Ovary (tissue), 9 donors: ENCODE data around the gene ARHGDIB. TPM values are rescaled to one million over a fixed set of nuclear protein-coding genes. Genes with fewer than 3 reads are reported as not detected.

Experiments
- DNase-seq, 5 donors: peaks; one replicate each; pipeline ENCODE4 v3.0.0-alpha.2; 2019 to 2020
- H3K27ac ChIP-seq, 2 donors: fragments of 200-600 bp; one replicate each; pipeline versions ENCODE4 v1.5.1 to v1.8.0; 2019 to 2022
- H3K27me3 ChIP-seq: fragments of 200-600 bp; one replicate; pipeline ENCODE4 v1.8.0; 2022
- H3K36me3 ChIP-seq: fragments of 200-600 bp; sonication (generic); one replicate; pipeline ENCODE4 v1.5.1; 2019
- H3K4me1 ChIP-seq: one replicate; pipeline ENCODE4 v1.8.1; 2013; ENCODE audit warnings: mild to moderate bottlenecking, moderate library complexity; ENCODE audit not compliant: insufficient read depth
- H3K4me3 ChIP-seq: fragments of 200-600 bp; sonication (generic); one replicate; pipeline ENCODE4 v1.5.1; 2017
- H3K9me3 ChIP-seq, 2 donors: fragments of 200-600 bp in 1 of 2; sonication (generic) in 1 of 2; one replicate each; pipeline versions ENCODE4 v1.5.1 to v1.8.1; 2013 to 2019; ENCODE audit warnings: mild to moderate bottlenecking in 1 of 2, moderate library complexity in 1 of 2
- EP300 ChIP-seq: sonication (generic); formaldehyde crosslinking; IDR thresholded peaks from one replicate; pipeline ENCODE4 v1.6.1; 2017; ENCODE audit warnings: antibody characterized with exemption
- POLR2A ChIP-seq: fragments of 450-650 bp; IDR thresholded peaks from one replicate; pipeline ENCODE4 v1.6.1; 2017; ENCODE audit warnings: antibody characterized with exemption, mild to moderate bottlenecking, moderate library complexity
- WGBS, 3 donors: extraction: QIAGEN DNeasy Blood & Tissue Kit in 1 of 3; methylation state at CpG; one replicate each; pipeline versions ENCODE4 v1.1.5 to v1.1.7; 2013 to 2017; 5-methylcytosine and 5-hydroxymethylcytosine counted together
- intact Hi-C, 4 donors: fragments of 100-400 bp; cut with DNase I; formaldehyde crosslinking; loops; one replicate each; pipeline versions ENCODE4 v1.11.0 to v1.15.1; 2022 to 2023
- polyA plus RNA-seq, 2 donors: library from polyadenylated mRNA; stranded (reverse); fragments of 200-250 nt in 1 of 2; fragments of 350-450 nt in 1 of 2; fragmentation: Illumina TruSeq in 1 of 2; extraction: RNeasy Lipid Tissue Mini Kit (QIAGEN cat#74804) in 1 of 2; gene quantifications; one replicate each; pipeline ENCODE4 v1.2.3, GENCODE V29; 2013 to 2014
- total RNA-seq, 7 donors: library from RNA; depleted of rRNA in 2 of 7; stranded (reverse); fragments of >200 nt in 2 of 7; fragmentation: NEBNext Ultra II Directional in 3 of 7; extraction: Animal tissue kit (Norgen Biotek cat#: 25700) in 3 of 7; gene quantifications; one replicate each; pipeline versions ENCODE4 v1.1.0 to v1.2.4, GENCODE V29; 2016 to 2023
- TF ChIP-seq, protein P1 (sequence below), 3 donors: fragments of 450-650 bp in 2 of 3; fragments of 200-600 bp in 1 of 3; IDR thresholded peaks; one replicate each; pipeline versions ENCODE4 v1.5.1 to v1.8.0; 2016 to 2022; ENCODE audit warnings: antibody characterized with exemption in 3 of 3, mild to moderate bottlenecking in 1 of 3
- donor health status: DM: no; HTN: no; CAD: no; lungs with moderate emphysema.
- donor health status: DM: no; HTN: no; CAD: no.
- donor health status: Bipolar disorder and iron deficiency.
- donor health status: DM: yes; HTN: yes; CAD: no.
- donor health status: DM: no; HTN: no; CAD: no.
- donor health status: DM: yes; HTN: yes; CAD: no.

ARHGDIB gene
- total and polyA plus RNA-seq, 9 donors: 16.0 to 212 (median 36.6) TPM

DNA sequence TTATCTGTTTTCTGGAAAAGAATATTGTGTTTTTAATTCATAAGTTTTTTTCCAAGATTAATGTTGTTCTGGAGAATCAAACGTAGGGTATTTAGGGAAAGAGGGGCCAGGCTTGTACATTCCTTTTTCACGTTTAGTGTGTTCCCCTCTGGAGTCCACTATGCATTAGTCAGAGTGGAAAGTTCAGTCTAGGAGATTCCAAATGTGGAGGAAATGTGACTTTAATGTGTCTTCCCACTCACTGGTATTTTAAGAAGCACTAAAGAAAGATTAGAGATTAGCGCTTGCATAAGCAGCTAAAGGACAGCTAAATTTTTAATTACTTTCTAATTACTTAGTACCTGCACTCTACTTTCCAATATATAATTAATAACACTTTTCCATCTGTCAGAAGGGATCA lies 7.1 kb upstream of the ARHGDIB start:
- intact Hi-C loops: no loop called here

DNA sequence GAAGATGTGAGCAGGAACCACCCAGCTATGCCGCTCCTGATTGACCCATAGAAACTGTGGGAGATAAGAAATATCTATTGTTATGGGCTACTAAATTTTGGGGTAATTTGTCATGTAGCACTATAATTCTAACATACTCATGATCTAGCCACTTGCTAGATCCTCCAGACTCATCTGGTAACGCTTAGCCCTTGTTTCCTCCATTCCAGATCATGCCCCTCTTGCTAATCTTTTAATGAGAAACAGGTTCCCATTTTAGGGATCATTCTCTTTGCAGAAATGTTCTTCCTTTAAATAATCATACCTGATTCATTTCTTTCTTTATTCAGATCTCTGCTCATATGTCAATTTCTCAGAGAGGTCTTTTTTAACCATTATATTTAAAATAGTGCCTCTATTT lies 3.8 kb upstream of the ARHGDIB start:
- Histone ChIP-seq H3K36me3 (no peaks in the 10 kb centered on the region), H3K27me3 (no peaks in the 10 kb centered on the region), H3K4me3 (no peak overlapping the region), H3K9me3 (no peaks in the 10 kb centered on the region), H3K27ac (no peak overlapping the region), H3K4me1 (peaks cover 2% of the 10 kb centered on the region)
- WGBS, 3 donors: 92 to 97% (median 96%) methylated on average over 2 of the region's 2 CpGs
- TF ChIP-seq EP300: no peak
- TF ChIP-seq, protein P1, sequence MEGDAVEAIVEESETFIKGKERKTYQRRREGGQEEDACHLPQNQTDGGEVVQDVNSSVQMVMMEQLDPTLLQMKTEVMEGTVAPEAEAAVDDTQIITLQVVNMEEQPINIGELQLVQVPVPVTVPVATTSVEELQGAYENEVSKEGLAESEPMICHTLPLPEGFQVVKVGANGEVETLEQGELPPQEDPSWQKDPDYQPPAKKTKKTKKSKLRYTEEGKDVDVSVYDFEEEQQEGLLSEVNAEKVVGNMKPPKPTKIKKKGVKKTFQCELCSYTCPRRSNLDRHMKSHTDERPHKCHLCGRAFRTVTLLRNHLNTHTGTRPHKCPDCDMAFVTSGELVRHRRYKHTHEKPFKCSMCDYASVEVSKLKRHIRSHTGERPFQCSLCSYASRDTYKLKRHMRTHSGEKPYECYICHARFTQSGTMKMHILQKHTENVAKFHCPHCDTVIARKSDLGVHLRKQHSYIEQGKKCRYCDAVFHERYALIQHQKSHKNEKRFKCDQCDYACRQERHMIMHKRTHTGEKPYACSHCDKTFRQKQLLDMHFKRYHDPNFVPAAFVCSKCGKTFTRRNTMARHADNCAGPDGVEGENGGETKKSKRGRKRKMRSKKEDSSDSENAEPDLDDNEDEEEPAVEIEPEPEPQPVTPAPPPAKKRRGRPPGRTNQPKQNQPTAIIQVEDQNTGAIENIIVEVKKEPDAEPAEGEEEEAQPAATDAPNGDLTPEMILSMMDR (IDR thresholded peaks at IDR 0.05): no peak
- no peak for TF ChIP-seq POLR2A
- intact Hi-C loops: no loop called here
- no peak for DNase-seq

More for the DNA sequence above, 7.1 kb upstream of the ARHGDIB start:
- no peak overlapping the region for H3K4me3 ChIP-seq
- no peaks in the 10 kb centered on the region for H3K36me3 ChIP-seq
- no peak for TF ChIP-seq EP300
- no peak for TF ChIP-seq POLR2A
- TF ChIP-seq, protein P1 (IDR thresholded peaks at IDR 0.05): no peak
- H3K27me3 ChIP-seq: no peaks in the 10 kb centered on the region
- H3K27ac ChIP-seq: no peak overlapping the region
- WGBS, 3 donors: 36 to 48% (median 36%) methylated on average over 3 of the region's 3 CpGs
- no peaks in the 10 kb centered on the region for H3K4me1 ChIP-seq
- DNase-seq: no peak
- H3K9me3 ChIP-seq: no peaks in the 10 kb centered on the region

DNA sequence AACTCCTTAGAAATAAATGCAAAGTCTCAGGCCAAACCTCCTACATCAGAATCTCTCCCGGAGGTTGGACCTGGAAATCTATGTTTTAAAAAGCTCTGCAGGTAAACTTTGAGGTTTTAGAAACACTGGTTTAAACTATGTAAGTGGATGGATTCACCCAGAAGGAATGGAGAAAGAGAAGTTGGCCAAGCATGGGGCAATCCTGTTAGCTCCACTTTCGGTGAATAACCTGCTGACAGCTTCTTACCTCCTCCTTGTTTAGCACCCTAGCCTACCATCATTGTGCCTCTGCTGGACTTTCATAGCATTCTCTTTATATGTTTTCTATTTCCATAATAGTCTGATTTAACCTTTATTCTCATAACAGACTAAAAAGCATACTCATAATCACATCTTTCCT lies 3.0 kb upstream of the ARHGDIB start:
- TF ChIP-seq EP300 (no peak), POLR2A (no peak)
- TF ChIP-seq, protein P1 (IDR thresholded peaks at IDR 0.05): no peak
- Histone ChIP-seq H3K4me3 (no peak overlapping the region), H3K36me3 (no peaks in the 10 kb centered on the region), H3K27ac (no peak overlapping the region), H3K9me3 (no peaks in the 10 kb centered on the region), H3K27me3 (no peaks in the 10 kb centered on the region), H3K4me1 (peaks cover 2% of the 10 kb centered on the region)
- intact Hi-C loops: no loop called here
- no peak for DNase-seq
- WGBS, 3 donors: 49 to 84% (median 74%) methylated on average over 2 of the region's 2 CpGs

GRCh38 chr12:14963520-14963919 lies 2.1 kb upstream of the ARHGDIB start:
- H3K9me3 ChIP-seq: no peaks in the 10 kb centered on the region
- no peak overlapping the region for H3K4me3 ChIP-seq
- peaks cover 2% of the 10 kb centered on the region for H3K4me1 ChIP-seq
- no peaks in the 10 kb centered on the region for H3K27me3 ChIP-seq
- no peaks in the 10 kb centered on the region for H3K36me3 ChIP-seq
- no peak overlapping the region for H3K27ac ChIP-seq
- WGBS, 3 donors: 91 to 94% (median 93%) methylated on average over 7 of the region's 7 CpGs
- no peak for DNase-seq
- intact Hi-C loops: no loop called here
- TF ChIP-seq, protein P1 (IDR thresholded peaks at IDR 0.05): no peak
- TF ChIP-seq POLR2A: no peak
- TF ChIP-seq EP300: no peak
